Ascending aorta (tissue), 2 donors: Measurements from ENCODE around the gene OXCT1. TPM values are rescaled to one million over a fixed set of nuclear protein-coding genes. Genes with fewer than 3 reads are reported as not detected.
A peak's percentile ranks its signal among the peaks of the same experiment; 100 is the strongest.

ENCODE experiments used
- DNase-seq, 2 donors: peaks; one replicate each; pipeline ENCODE4 v3.0.0-alpha.2; 2019; ENCODE audit warnings: low spot score in 2 of 2
- H3K27ac ChIP-seq, 2 donors: fragments of 200-600 bp; sonication (generic); one replicate each; pipeline ENCODE4 v1.5.1; 2016 to 2017; ENCODE audit warnings: mild to moderate bottlenecking in 1 of 2
- H3K27me3 ChIP-seq: fragments of 200-600 bp; sonication (generic); one replicate; pipeline ENCODE4 v1.5.1; 2017
- H3K36me3 ChIP-seq, 2 donors: fragments of 200-600 bp; sonication (generic); one replicate each; pipeline ENCODE4 v1.5.1; 2016
- H3K4me1 ChIP-seq, 2 donors: fragments of 200-600 bp; sonication (generic); one replicate each; pipeline ENCODE4 v1.5.1; 2016 to 2017; ENCODE audit warnings: mild to moderate bottlenecking in 1 of 2
- H3K4me3 ChIP-seq, 2 donors: fragments of 200-600 bp; sonication (generic); one replicate each; pipeline ENCODE4 v1.5.1; 2016 to 2017; ENCODE audit warnings: mild to moderate bottlenecking in 1 of 2
- H3K9me3 ChIP-seq, 2 donors: fragments of 200-600 bp; sonication (generic); one replicate each; pipeline ENCODE4 v1.5.1; 2016
- intact Hi-C: fragments of 100-400 bp; cut with DNase I; formaldehyde crosslinking; loops from one replicate; pipeline ENCODE4 v1.15.1; 2023
- total RNA-seq: library from RNA; depleted of rRNA; stranded (reverse); fragments of >200 nt; gene quantifications from one replicate; pipeline ENCODE4 v1.1.0, GENCODE V29; 2016
- TF ChIP-seq, protein P1 (sequence below), 3 experiments: fragments of 200-600 bp in 2 of 3; fragments of 450-650 bp in 1 of 3; sonication (generic) in 2 of 3; IDR thresholded peaks; one replicate each; pipeline ENCODE4 v1.5.1; 2016 to 2019; ENCODE audit warnings: antibody characterized with exemption in 3 of 3, mild to moderate bottlenecking in 1 of 3, moderate library complexity in 1 of 3

OXCT1 gene
- total RNA-seq, 1 donor from 2014 or later: 3.1 TPM

GRCh38 chr5:41835645-41836044 lies 34.6 kb downstream of the OXCT1 start:
- peaks cover 4 to 17% of the 10 kb centered on the region in 2 donors for H3K4me1 ChIP-seq
- DNase-seq: peak; percentile 50 to 74
- peaks cover 0 to 18% of the 10 kb centered on the region in 2 donors for H3K36me3 ChIP-seq
- no peaks in the 10 kb centered on the region for H3K27me3 ChIP-seq
- TF ChIP-seq, protein P1, sequence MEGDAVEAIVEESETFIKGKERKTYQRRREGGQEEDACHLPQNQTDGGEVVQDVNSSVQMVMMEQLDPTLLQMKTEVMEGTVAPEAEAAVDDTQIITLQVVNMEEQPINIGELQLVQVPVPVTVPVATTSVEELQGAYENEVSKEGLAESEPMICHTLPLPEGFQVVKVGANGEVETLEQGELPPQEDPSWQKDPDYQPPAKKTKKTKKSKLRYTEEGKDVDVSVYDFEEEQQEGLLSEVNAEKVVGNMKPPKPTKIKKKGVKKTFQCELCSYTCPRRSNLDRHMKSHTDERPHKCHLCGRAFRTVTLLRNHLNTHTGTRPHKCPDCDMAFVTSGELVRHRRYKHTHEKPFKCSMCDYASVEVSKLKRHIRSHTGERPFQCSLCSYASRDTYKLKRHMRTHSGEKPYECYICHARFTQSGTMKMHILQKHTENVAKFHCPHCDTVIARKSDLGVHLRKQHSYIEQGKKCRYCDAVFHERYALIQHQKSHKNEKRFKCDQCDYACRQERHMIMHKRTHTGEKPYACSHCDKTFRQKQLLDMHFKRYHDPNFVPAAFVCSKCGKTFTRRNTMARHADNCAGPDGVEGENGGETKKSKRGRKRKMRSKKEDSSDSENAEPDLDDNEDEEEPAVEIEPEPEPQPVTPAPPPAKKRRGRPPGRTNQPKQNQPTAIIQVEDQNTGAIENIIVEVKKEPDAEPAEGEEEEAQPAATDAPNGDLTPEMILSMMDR (IDR thresholded peaks at IDR 0.05): no peak
- intact Hi-C loops: loop anchor here (10.0 kb wide), 1 partner anchor 201 kb away; no protein-coding TSS in a partner anchor
- H3K27ac ChIP-seq: peak overlapping the region; percentile 24 to 62
- no peaks in the 10 kb centered on the region for H3K9me3 ChIP-seq
- H3K4me3 ChIP-seq: no peak overlapping the region

DNA sequence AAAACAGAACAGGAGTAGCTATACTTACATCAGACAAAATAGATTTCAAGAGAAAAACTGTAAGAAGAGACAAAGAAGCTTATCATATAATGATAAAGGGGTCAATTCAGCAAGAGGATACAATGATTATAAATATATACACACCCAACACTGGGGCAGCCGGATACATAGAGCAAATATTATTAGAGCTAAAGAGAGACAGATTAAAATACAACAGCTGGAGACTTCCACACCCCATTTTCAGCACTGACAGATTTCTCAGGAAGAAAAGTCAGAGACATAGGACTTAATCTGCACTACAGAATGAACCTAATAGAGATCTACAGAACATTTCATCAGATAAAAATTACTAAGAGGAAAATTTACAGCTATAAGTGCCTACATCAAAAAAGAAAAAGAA lies 35.7 kb downstream of the OXCT1 start:
- Histone ChIP-seq H3K4me1 (peaks cover 4 to 17% of the 10 kb centered on the region in 2 donors), H3K36me3 (peaks cover 0 to 18% of the 10 kb centered on the region in 2 donors), H3K9me3 (no peaks in the 10 kb centered on the region), H3K27me3 (no peaks in the 10 kb centered on the region), H3K4me3 (no peak overlapping the region), H3K27ac (peak overlapping the region in 1 of 2 donors; percentile 62)
- TF ChIP-seq, protein P1 (IDR thresholded peaks at IDR 0.05): no peak
- DNase-seq: no peak
- intact Hi-C loops: loop anchor here (10.0 kb wide), 1 partner anchor 200 kb away; no protein-coding TSS in a partner anchor

DNA sequence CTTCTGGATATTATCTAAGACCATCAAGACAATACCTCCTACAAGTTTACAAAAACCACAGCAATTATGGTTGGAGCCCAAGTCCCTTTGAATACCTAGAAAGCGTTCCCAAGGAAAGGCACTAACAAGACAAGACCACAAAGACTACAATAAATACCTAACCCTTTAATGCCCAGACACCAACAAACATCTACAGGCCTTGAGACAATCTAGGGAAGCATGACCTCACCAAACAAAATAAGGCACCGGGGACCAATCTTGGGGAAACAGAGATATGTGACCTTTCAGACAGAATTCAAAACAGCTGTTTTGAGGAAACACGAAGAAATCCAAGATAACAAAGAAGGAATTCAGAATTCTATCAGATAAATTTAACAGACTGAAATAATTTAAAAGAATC lies 37.8 kb downstream of the OXCT1 start:
- Histone ChIP-seq H3K36me3 (peaks cover 0 to 12% of the 10 kb centered on the region in 2 donors), H3K27me3 (no peaks in the 10 kb centered on the region), H3K4me1 (peaks cover 4 to 17% of the 10 kb centered on the region in 2 donors), H3K9me3 (no peaks in the 10 kb centered on the region), H3K4me3 (no peak overlapping the region), H3K27ac (no peak overlapping the region)
- intact Hi-C loops: loop anchor here (10.0 kb wide), 1 partner anchor 198 kb away; no protein-coding TSS in a partner anchor
- DNase-seq: no peak
- TF ChIP-seq, protein P1 (IDR thresholded peaks at IDR 0.05): no peak

DNA sequence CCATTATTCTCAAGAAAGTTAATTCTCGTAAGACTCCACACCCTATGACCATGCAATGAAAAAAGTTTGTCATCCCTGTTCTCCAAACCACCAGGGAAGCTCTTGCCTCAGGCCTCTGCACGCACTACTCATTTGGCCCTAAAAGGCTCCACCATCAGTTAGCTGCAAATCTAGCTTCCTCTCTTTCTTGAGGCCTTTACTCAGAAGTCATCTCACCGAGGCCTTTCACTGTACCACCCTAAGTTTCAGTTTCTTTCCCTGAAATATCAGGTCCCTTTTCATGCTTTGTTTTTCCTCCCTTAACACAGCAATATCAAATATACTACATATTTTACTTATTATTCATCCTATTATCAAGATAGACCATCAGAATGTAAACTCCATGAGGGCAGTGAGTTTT lies 39.1 kb downstream of the OXCT1 start:
- no peak overlapping the region for H3K27ac ChIP-seq
- DNase-seq: no peak
- intact Hi-C loops: loop anchor here (10.0 kb wide), 1 partner anchor 196 kb away; no protein-coding TSS in a partner anchor
- H3K4me3 ChIP-seq: no peak overlapping the region
- no peaks in the 10 kb centered on the region for H3K27me3 ChIP-seq
- TF ChIP-seq, protein P1 (IDR thresholded peaks at IDR 0.05): no peak
- no peaks in the 10 kb centered on the region for H3K9me3 ChIP-seq
- peaks cover 4 to 14% of the 10 kb centered on the region in 2 donors for H3K4me1 ChIP-seq
- H3K36me3 ChIP-seq: peaks cover 0 to 12% of the 10 kb centered on the region in 2 donors

DNA sequence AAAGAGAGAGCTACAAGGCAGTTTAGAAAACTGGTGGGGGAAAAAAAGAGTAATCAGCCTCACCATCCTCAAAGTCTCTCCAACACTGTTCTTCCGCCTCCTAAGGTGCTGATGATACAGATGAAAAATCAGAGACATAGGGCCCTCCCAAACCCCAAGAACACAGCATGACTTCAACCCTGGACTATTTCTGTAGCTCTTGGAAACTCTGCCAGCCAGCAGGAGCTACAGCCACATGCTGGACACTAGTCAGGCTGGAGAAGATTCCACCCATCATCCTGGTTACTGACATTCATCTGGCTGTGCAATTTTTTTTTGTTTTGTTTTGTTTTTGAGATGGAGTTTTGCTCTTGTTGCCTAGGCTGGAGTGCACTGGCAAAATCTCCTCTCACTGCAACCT lies 42.4 kb downstream of the OXCT1 start:
- no peak for DNase-seq
- Histone ChIP-seq H3K27me3 (no peaks in the 10 kb centered on the region), H3K27ac (no peak overlapping the region), H3K4me3 (no peak overlapping the region), H3K4me1 (peaks cover 0 to 10% of the 10 kb centered on the region in 2 donors), H3K36me3 (peaks cover 0 to 12% of the 10 kb centered on the region in 2 donors), H3K9me3 (no peaks in the 10 kb centered on the region)
- TF ChIP-seq, protein P1 (IDR thresholded peaks at IDR 0.05): no peak
- intact Hi-C loops: loop anchor here (10.0 kb wide), 1 partner anchor 633 kb away; no protein-coding TSS in a partner anchor
